ENCODE measurements around the gene METTL25.

DNA sequence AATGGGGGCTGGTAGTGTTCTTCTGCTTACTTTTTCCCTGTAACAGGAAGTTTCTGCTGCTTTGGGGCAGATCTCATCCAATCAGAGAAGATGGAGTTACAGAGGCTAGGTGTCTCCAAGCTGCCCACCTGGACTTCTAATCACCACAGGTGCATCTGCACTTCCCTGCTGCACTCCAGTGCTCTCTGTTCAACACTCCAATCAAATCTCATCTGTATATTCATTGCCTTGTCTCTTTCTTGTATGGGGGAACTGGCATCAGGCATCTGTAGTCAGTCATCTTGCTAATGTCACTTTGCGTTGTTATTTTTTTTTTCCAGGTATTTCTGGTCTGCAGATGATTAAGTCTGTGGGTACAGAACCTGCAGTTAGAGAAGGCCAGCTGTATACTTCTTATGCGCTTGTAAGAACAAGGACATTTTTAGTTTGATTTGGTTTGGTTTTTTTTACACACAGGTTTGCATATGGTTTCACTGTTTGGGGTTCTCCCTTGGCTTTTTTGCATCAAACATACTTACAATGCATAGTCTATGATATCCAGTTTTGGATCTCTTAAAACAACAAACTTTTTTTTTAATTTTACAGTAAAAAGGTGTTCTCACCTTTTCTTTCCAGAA lies 116.0 kb downstream of the METTL25 start:
- TF ChIP-seq POLR2A (IDR thresholded peaks at IDR 0.05; ENCODE audit: low read length): no peak
- TF ChIP-seq GATA1 (IDR thresholded peaks at IDR 0.05; ENCODE audit: low read depth, low read length): no peak
